GM18909 (cell line): ENCODE measurements around the gene MYO1B.

Experiments used
- ATAC-seq: cut with Tn5 transposase; IDR thresholded peaks from one replicate; pipeline ENCODE4 v1.9.1; 2021; ENCODE audit warnings: mild to moderate bottlenecking; ENCODE audit not compliant: unreplicated experiment, poor library complexity

MYO1B gene

DNA sequence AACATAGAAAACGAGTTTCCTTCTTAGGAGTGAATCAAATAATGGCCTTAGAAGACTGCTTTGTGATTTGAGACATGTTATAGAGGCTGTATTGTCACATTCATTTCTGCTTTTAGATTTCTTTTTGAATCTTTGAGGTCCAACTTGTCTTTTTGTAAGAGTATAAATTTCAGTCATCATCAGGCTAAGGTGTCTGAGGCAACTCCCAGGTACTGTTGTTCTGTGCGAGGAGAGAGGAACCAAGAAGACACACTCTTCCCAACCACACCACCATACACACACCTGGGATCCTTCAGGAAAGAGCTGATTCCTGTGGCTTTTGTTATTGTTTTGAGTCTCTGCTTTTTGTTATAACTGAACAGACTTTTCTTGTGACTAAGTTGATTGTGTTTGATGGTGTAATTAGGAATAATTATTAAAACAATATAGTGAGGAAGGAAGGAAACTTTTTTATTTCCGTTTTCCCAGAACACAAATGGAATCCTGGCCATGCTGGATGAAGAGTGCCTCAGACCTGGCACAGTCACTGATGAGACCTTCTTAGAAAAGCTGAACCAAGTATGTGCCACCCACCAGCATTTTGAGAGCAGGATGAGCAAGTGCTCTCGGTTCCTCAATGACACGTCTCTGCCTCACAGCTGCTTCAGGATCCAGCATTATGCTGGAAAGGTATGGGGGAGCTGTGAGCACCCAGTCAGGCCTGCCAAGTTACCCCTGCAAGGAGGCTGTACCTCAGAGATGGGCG lies 140.4 kb downstream of the MYO1B start:
- ATAC-seq, result no peak

DNA sequence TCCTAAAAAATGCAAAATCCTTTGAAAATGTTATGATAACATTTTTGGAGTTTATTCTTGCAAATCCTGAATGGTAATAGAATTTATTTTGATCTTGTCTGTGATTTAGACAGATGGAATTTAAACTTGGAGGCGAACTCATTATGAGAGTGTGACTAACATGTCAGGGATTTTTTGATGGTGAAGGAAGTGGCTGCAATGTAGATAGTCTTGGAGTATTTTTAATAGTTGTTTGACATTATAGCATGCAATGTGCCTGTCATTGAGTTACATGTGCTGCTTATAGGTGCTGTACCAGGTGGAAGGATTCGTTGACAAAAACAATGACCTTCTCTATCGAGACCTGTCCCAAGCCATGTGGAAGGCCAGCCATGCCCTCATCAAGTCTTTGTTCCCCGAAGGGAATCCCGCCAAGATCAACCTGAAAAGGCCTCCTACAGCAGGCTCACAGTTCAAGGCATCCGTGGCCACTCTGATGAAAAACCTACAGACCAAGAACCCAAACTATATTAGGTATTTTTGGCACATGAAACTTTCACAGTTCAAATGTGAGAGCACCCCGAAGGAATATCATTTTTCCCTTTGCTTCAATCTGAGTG lies 141.8 kb downstream of the MYO1B start:
- no peak for ATAC-seq

DNA sequence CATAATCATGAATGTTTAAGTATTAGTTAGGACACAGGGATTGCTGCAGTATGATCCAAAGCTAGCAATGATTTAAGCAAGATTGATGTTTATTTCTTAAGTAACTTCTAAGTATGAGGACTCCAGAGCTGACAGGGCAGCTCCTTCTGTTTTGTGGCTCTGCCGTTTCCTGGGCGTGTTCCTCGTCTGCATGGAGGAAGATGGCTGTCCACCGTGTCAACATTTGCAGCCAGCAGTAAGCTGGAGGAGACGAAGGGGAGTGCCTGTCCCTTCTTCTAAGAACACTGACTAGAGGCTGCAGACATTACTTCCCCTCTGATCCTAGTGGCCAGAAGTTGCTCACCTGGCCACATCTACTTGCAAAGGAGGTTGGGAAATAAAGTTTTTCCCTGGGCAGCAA lies 144.1 kb downstream of the MYO1B start:
- no peak for ATAC-seq

DNA sequence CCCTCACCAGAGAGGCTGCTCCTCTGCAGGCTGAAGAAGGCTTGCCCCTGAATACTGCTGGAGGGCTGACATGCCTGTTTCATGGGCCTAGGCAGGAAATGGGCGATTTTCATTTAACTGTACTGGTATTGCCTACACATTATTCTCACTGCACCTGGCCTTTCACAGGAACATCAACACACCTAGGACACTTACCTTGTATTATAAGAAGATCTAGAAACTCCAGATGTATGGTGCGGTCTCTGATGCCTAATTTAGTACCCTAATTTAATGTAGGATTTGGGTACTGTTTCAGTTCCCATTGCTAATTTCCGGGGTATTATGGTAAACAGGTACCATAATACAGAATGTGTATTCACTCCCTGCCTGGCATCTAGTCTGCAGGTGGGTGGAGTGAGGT lies 146.0 kb downstream of the MYO1B start:
- no peak for ATAC-seq

DNA sequence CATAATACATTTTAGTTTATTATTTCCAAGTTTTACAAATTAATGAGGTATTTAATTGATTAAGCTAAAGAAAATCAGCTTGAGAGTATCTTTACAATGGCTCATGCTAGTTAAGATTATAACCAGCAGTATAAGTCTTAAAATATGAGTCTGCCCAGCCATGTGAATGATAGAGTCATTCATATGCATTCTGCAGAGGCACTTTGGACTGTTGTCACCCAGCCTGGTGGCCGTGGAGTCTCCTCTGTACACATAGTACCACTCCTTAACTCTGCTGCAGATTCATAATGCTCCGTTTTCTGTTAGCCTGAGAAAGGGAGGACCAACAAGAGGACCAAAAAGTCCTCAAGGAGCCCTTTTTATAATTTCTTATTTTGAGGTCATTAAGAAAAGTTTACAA lies 148.8 kb downstream of the MYO1B start:
- no peak for ATAC-seq

DNA sequence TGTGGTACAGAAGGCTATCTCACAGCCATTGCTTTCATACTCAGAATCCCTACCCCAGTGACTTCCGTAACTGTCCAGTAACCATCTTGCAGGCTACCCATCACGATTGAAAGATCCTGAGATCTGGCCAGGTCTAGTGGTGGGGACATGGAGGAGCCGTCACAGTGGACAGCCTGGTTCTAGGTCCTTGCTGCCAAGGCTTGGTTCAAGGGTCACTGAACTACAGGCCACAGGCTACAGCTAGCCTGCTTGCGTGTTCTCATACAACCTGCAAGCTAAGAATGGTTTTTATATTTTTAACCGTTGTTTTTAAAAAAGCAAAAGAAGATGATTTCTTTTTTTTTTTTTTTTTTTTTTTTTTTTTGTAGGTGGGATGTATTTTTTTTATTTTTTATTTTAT lies 151.6 kb downstream of the MYO1B start:
- ATAC-seq, result no peak

DNA sequence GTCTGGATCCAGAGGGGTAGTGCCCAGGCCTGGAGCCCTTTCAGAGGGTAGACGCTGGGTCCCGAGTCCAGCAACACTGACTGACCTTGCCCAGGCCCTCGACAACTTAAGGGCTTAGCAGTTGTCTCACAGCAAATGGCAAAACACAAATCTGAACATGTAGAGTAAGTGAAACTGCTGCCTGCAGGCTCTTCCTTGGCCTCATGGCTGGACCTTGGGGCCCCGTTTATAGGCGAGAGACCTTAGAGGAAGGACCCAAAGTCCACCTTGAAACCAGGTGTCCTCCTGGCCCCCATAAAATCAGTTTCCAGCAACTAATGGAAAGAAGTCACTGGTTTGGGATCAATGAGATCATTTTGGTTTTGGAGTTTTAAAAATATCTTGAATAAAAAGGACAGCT lies 154.4 kb downstream of the MYO1B start:
- ATAC-seq, result no peak

DNA sequence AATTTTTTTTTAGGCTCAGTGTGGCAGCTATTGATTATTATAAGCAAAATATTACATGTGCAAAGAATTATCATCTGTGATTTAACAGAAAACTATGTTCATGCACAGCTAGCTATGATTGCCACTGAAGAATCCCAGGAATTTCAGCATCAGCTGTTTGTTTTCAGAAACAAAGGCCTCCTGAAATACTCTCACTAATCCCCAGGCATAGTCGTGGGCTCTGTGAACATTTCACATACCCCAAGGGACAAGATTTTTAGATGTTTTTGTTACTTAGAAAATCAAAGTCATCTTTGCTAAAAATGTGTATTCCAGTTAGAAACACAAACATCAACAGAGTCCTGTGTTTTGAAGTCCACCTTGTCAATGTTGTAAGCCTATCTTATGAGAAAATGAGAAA lies 156.1 kb downstream of the MYO1B start:
- no peak for ATAC-seq

DNA sequence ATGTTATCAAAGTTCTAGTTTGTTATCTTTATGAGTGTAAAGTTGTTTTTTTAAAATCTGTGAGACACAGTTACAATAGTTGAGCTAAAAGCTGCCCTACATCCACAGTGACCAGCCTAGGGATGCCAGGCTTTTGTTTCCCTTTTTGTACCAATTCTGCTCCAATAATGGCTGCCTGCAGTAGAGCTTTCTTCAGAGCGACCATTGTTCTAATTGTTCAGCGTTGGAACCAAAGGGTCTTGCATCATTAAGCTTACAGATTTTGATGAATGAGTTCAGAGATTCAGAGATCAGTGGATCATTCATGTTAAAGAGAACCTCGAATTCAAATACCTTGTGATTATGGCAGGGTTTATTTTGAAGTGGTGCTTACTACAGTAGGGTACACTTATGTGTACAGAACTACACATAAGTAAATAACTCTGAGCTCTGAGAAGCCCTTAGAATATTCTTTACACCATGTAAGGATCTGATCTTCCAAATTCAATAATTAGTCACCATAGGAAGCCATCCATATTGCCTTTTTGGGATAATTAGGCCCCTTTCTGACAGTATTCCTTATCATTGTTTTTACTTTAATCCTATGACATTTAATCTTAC lies 157.9 kb downstream of the MYO1B start:
- no peak for ATAC-seq

DNA sequence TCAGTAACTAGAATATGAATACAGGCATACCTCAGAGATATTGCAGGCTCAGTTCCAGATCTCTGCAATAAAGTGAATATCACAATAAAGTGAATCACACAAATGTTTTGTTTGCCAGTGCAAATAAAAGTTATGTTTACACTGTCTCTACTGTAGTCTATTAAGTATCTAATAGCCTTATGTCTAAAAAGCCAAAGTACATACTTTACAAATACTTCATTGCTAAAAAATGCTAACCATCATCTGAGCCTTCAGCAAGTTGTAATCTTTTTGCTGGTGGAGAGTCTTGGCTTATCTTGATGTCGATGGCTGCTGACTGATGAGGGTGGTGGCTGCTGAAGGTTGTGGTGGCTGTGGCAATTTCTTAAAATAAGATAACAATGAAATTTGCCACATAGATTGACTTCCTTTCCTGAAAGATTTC lies 159.4 kb downstream of the MYO1B start:
- no peak for ATAC-seq

DNA sequence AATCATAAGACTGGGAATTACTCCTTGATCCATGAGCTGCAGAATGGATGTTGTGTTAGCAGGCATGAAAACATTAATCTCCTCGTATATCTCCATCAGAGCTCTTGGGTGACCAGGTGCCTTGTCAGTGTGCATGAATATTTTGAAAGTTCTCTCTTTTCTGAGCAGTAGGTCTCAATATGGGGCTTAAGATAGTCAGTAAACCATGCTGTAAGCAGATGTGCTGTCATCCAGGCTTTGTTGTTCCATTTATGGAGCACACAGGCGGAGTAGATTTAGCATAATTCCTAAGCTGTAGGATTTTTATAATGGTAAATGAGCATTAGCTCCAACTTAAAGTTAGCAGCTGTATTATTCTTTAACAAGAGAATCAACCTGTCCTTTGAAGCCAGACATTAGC lies 160.3 kb downstream of the MYO1B start:
- no peak for ATAC-seq

DNA sequence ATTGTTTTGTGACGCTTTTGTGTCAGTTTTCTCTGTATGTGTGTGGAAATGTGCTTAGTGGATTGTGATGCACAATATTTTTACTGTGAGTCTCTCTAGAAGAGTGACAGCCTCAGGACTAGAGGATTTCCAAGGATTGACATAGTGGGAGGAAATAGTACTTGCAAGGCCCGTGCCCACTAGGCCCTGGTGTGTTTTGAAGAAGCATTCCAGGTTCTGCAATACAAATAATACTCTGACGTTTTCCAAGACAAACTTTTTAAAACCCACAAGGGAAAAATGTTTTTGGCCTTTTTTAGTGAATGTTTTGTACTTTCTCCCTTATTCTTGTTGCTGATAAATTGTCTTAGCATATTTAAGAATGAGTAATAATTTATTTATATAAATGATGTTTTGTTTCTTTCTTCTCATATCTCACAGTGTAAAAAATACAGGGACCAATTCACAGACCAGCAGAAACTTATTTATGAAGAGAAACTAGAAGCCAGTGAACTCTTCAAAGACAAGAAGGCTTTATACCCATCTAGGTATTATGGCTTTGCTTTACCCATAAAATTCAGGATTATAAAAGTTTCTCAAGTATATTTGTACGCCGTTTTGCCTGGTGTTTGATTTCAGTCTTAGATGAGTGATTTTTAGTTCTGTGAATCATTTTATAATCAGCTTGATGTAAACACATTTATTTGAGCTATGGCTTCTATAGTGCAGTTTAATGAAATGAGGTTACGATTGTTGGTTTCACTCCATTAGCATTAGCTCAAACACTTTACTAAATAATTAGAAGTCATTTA lies 165.6 kb downstream of the MYO1B start:
- ATAC-seq, result no peak

DNA sequence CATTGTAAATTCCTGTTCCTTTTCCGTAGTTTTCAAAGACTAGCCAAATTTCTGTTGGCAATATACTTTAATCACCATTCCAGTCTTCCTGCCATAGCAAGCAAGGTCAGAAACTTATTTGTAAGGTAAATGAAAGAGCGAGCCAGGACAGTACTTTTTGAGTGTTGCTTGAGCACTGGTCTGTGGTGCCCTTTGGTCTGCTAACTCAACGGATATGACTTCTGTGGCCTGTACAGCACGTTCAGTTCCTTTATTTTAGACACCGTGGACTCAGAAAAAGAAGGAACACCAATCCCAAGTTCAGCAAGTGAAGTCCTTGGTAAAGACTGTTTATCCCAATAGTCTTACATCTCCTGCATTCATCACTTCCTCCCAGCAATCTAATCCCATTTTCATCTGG lies 166.3 kb downstream of the MYO1B start:
- no peak for ATAC-seq

DNA sequence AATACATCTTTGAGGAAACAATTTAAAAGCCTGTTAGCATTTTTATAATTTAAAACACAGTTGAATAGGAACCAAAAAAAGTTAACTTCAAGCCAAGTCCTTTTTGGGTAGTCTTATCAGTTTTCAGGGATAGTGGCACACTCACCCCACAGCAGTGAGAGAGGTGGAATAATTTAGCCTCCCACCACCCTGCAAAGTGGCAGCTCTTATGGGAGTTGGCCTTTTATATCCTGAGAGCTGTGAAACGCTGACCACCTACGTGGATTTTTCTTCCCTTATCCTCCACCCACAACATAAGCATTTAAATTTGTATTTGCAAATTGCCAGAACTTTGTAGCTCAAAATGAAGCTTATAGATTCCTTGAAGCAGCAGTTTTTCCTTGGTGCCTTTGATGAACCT lies 167.1 kb downstream of the MYO1B start:
- no peak for ATAC-seq

DNA sequence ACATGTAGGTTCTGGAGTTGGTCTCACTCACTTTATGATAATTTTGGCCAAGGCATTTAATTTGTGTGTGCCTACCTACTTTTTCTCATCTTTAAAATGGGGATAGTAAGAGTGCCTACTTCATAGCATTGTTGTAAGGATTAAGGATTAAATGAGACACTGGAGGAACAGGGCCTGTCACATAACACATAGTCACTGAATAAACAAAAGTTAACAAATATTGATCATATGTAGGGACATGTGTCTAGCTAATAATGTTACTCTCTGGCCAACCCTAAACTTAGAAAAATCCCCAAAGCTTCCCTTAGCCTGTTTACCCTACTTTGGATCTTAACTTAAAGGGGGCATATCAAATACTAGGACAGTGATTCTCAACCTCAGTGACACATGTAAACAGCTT lies 169.9 kb downstream of the MYO1B start:
- no peak for ATAC-seq

DNA sequence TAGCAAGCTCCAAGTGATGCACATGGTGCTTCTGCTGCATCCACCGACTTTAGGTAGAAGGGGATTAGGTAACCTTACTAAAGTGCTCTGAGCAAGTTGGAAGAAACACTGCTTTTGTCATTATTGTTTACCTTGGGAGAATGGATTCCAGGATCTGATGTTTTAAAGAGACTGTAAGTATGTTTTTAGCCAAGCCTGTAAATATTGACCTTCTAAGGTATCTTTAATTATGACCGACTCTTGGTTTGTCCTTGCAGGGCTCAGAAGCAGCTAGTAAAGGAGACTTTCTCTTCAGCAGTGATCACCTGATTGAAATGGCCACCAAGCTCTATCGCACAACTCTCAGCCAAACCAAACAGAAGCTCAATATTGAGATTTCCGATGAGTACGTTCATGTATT lies 170.7 kb downstream of the MYO1B start:
- no peak for ATAC-seq

DNA sequence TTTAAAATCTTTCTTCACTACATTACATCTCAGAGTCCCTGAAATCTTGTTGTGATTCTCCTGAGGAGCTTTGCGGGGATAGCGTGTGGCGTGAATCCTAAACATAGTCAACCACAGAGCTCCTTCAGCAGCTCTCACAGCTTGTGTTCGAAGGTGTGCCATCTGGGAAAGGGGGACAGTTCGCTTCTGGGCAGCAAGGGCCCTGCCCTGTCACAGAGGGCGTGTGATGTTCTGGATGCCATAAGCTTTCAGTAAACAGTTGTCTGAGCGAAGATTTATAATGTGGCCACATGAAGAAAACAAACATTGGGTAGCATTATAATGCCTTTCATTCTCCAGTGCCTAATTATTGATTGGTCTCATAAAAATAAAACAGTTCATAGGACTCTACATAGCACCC lies 172.5 kb downstream of the MYO1B start:
- ATAC-seq, result no peak

DNA sequence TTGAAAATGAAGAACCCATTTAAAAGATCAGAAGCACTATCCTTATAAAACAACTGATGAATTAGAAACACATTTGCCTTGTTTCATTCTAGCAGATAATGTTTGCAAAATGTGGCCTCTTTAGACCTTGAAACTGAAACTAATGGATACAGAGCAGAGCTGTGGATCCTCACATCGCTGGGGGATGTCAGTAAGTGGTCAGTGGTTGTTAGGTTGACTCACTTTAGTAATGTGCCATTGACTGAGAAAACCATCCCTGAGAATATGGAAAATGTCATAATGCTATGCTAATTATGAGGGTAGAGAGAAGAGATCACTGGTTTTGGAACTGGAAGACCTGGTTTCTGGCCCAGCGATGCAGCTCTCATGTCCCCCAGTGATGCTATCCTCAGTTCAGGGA lies 176.7 kb downstream of the MYO1B start:
- no peak for ATAC-seq

DNA sequence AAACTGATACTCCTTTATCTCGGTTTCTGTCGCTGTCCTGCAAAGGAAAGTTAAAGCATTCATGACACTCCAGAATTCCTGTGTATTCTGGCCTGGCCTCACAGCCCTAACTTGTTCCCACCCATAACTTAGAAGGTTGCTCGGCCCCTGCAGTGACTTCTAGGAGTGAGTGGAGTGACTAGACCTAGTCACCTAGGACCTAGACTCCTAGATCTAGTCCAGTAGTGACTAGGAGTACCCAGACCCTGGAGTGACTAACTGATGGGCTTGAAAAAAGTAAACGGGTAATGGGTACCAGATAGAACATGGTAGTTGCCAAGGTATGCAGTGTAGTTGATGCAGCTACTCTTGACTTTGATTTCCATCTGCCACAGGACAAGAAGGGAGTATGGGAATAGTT lies 181.8 kb downstream of the MYO1B start:
- ATAC-seq, result no peak

DNA sequence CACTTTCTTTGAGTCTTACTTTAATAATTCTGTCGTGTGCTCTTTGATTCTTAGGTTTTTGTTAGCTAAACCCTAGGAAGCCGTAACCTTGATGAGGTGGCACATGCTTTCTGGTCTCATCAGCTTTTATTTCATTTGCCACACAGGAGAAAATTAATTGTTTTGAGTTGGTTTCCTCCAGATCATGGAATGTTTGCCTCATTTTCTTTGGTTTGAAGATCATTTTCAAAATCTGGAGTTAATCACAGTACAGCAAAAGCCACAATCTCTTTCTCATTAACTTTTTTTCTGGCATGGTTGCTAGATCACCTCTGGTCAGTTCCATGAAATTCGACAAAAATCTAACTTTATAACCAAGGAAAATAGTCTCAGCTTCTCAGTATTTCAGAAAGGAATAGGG lies 182.9 kb downstream of the MYO1B start:
- ATAC-seq, result no peak

DNA sequence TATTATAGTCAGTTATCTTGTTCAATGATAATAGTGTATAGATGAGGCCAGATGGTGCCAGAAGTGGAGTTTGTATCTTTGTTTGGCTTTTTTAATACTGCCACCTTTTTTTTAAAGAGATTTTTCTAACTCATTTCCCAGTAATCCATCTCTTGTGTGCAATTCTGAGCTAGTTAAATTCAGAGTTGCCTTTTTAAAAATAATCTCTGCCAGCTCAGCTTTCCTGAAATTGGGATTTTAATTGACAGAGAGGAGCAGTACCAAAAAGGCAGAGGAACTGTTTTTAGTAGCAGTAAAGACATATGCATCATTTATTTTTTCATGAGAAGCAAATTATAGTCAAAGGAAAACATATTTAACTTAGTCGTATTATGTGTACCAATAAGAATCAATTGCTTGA lies 185.3 kb downstream of the MYO1B start:
- no peak for ATAC-seq
